Measurements from ENCODE around the gene RNF220.

The RNF220 gene

DNA sequence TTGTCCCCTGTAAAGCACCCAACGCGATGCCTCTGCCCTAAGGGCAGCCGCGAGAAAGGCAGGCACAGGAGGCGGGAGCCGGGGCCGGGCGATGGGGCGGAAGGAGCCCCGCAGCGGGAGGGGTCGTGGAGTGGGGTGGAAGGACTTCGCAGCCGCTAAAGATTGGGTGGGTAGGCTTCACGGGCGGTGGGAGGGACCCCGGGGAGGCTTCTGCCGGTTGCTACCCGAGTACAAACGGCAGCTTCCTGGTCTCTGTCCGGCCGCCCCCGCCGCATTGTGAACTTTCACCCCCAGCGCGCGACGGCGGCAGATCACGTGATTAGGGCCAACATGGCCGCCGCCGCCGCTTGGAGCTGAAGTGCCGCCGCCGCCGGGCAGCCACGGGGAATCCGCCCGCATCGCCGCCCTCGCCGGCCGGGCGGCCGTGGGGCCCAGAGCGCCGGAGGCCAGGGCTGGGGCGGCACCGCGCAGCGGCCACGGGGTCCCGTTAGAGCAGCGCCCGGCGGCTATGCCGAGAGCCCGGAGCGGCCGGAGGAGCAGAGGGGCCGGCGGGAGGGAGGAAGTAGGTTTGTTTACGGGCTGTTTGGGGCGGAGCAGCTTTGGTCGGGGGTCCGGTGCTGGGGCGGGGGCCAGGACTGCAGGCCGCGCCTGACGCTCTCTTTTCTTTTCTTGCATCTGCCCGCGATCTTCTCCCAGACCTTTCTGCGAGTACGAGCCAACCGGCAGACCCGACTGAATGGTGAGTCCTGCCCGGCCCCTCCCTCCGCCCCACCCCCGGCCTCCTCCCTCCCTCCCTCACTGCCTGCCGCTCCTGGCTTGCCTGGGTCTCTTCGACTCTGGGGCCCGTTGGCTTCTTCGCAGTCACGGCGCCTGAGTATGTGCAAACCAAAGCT is 226.8 kb downstream of the RNF220 start:
- Histone ChIP-seq H3K4me1 (ENCODE audit: control insufficient read depth, insufficient read depth, low read length) (peaks cover 24% of the 10 kb centered on the region), H3K27ac (ENCODE audit: low read depth, low read length) (peak overlapping the region; percentile 89), H3K27me3 (ENCODE audit: control insufficient read depth, insufficient read depth, low read length) (no peaks in the 10 kb centered on the region), H3K4me3 (ENCODE audit: low read length) (peak overlapping the region; percentile 78), H3K36me3 (ENCODE audit: control insufficient read depth, insufficient read depth, low read length) (peaks cover 22% of the 10 kb centered on the region), H3K9ac (ENCODE audit: low read length) (peak overlapping the region; percentile 76)

DNA sequence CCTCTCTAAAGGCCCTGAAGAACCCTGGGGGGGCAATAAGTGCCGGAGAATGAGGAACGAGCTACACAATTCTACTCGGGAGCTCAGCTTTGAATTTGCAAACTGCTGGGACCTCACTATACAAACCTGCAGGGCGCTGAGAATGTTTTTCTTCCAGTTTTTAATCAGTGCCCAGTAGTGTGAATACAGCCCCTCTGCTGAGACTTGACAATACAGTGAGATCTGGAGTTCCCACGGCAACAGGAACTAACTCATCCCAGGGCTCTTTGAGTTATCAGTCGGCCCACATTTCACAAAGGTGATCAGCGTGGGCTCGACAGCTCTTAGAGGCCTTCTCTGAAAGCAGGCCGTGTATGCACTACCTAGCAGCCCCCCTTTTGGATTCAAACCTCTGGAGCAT is 227.5 kb downstream of the RNF220 start:
- Histone ChIP-seq H3K4me3 (ENCODE audit: low read length) (peak overlapping the region; percentile 78), H3K36me3 (ENCODE audit: control insufficient read depth, insufficient read depth, low read length) (peaks cover 27% of the 10 kb centered on the region), H3K4me1 (ENCODE audit: control insufficient read depth, insufficient read depth, low read length) (peaks cover 32% of the 10 kb centered on the region), H3K27me3 (ENCODE audit: control insufficient read depth, insufficient read depth, low read length) (no peaks in the 10 kb centered on the region), H3K27ac (ENCODE audit: low read depth, low read length) (peak overlapping the region; percentile 77), H3K9ac (ENCODE audit: low read length) (peak overlapping the region; percentile 52)

GRCh38 chr1:44634606-44635189 is 229.6 kb downstream of the RNF220 start:
- H3K4me1 ChIP-seq (ENCODE audit: control insufficient read depth, insufficient read depth, low read length), result peaks cover 47% of the 10 kb centered on the region
- H3K4me3 ChIP-seq (ENCODE audit: low read length), result no peak overlapping the region
- no peaks in the 10 kb centered on the region for H3K27me3 ChIP-seq (ENCODE audit: control insufficient read depth, insufficient read depth, low read length)
- peaks cover 33% of the 10 kb centered on the region for H3K36me3 ChIP-seq (ENCODE audit: control insufficient read depth, insufficient read depth, low read length)
- peak overlapping the region; percentile 4 for H3K27ac ChIP-seq (ENCODE audit: low read depth, low read length)
- H3K9ac ChIP-seq (ENCODE audit: low read length), result no peak overlapping the region

DNA sequence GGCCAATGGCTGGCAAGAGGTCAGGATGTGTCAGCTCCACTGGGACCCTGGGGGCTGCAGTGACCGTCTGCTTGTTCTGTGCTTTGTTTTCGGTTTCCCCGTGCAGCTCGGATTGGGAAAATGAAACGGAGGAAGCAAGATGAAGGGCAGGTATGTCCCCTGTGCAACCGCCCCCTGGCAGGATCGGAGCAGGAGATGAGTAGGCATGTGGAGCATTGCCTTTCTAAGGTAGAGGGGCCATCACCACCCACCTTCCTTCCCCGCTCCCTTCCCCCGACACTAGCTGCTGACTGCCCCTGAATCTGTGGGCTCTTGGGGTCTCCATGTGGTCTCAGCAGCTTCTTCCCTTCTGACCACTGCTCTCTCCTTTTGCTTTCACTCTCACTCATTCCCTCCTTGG is 230.4 kb downstream of the RNF220 start:
- Histone ChIP-seq H3K4me1 (ENCODE audit: control insufficient read depth, insufficient read depth, low read length) (peaks cover 47% of the 10 kb centered on the region), H3K4me3 (ENCODE audit: low read length) (no peak overlapping the region), H3K36me3 (ENCODE audit: control insufficient read depth, insufficient read depth, low read length) (peaks cover 33% of the 10 kb centered on the region), H3K27me3 (ENCODE audit: control insufficient read depth, insufficient read depth, low read length) (no peaks in the 10 kb centered on the region), H3K27ac (ENCODE audit: low read depth, low read length) (no peak overlapping the region), H3K9ac (ENCODE audit: low read length) (no peak overlapping the region)

DNA sequence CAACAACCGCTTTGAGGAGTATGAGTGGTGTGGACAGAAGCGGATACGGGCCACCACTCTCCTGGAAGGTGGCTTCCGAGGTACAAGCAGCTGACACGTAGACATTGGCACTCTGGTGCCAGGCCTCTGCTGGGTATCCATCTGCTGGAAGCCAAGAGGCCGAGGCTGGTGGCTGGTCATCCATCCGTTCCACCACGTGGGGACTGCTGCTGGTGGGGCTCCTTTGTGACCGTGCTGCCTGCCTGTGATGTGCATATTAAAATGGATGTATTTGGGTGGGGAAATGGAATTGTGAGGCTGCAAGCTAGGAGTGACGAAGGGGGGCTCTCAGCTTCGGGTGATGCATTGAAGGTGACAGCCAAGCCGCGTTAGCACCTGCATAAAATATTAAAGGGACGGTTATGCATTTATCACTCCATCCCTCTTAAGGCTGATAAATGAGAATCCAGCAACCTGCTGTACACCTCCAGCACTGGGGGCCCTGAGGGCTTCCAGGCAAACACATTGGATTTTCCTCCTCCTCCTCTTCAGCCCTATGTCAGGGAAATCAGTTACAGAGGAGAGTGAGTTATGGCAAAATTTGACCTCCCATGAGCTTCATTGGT is 231.1 kb downstream of the RNF220 start:
- H3K9ac ChIP-seq (ENCODE audit: low read length), result no peak overlapping the region
- H3K27ac ChIP-seq (ENCODE audit: low read depth, low read length), result peak overlapping the region; percentile 86
- no peak overlapping the region for H3K4me3 ChIP-seq (ENCODE audit: low read length)
- no peaks in the 10 kb centered on the region for H3K27me3 ChIP-seq (ENCODE audit: control insufficient read depth, insufficient read depth, low read length)
- H3K4me1 ChIP-seq (ENCODE audit: control insufficient read depth, insufficient read depth, low read length), result peaks cover 47% of the 10 kb centered on the region
- H3K36me3 ChIP-seq (ENCODE audit: control insufficient read depth, insufficient read depth, low read length), result peaks cover 35% of the 10 kb centered on the region

DNA sequence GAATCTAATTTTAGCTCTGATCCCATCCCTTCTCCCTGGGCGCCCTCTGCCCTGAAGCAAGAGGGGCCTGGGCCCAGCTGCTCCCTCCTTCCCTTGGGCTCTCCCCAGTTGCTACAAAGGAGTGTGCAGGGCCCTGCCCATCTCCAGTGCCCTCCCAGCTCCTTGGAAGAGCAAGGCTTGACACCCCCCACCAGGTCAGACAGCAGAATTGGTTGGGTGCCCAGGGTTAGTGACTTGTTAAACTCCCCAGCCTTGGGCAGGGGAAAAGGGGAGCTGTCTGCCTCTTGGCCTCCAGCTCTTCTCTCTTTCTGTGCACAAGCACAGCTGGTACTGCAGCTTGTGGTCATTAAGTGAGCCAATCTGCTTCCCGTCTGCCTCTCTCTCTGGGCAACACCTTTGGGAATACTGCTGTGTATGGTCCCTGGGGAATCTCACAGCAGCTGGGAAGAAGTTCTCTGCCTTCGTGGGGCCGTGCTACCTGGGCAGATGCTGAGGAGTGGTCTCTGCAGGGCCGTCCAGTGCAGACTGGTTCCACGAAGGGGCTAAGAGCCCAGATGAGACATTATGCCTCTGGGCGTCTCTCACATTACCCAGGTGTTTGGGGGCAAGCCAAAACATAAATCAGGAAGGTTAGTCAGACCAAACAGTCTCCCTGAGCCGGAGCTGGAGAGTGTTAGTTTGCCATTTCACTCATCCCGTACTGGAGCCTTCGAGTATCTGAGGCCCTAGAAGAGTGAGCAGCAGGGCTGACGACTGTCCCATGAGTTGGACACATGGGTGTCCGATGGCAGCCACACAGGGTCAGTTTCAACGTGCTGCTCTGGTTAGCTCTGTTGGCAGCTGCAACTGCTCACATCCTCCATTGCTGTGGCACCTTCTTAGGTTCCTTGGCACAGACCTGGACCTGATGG is 231.9 kb downstream of the RNF220 start:
- Histone ChIP-seq H3K27me3 (ENCODE audit: control insufficient read depth, insufficient read depth, low read length) (no peaks in the 10 kb centered on the region), H3K4me3 (ENCODE audit: low read length) (no peak overlapping the region), H3K9ac (ENCODE audit: low read length) (no peak overlapping the region), H3K36me3 (ENCODE audit: control insufficient read depth, insufficient read depth, low read length) (peaks cover 36% of the 10 kb centered on the region), H3K27ac (ENCODE audit: low read depth, low read length) (peak overlapping the region; percentile 86), H3K4me1 (ENCODE audit: control insufficient read depth, insufficient read depth, low read length) (peaks cover 51% of the 10 kb centered on the region)

DNA sequence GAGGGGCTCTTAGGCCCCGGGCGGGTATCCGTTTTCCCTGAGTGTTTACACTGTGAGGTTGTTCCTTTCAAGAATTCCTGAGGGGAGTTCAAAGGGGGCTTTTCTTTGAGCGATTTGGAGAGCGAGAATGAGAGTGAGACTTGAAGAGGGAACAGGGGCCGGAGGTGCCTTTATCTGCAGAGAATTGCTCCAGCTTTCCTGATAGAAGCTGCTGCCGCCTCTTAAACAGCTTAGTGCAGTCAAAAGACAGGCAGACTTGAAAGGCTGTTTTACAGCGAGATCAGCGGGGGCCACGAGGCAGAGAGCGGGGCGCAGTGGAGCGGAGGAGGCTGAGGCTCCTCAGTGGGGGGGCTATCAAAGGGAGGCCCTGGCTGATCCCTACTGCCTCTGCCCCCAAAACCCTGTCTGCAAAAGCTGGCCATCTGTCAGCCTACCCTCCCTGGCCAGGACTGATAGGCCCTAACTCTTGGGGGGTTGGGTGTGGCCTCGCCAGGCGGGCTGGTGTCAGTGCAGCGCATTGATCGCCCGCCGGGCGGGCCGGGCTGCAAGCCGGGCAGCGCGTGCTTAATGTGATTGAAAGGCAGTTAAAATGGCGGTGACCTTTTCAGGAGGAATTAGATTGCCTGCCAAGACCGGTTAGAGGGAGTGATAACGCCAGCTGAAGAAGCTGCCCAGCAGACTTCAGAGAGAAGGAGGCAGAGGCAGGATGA is 232.8 kb downstream of the RNF220 start:
- H3K4me3 ChIP-seq (ENCODE audit: low read length), result no peak overlapping the region
- no peak overlapping the region for H3K9ac ChIP-seq (ENCODE audit: low read length)
- H3K4me1 ChIP-seq (ENCODE audit: control insufficient read depth, insufficient read depth, low read length), result peaks cover 56% of the 10 kb centered on the region
- peaks cover 39% of the 10 kb centered on the region for H3K36me3 ChIP-seq (ENCODE audit: control insufficient read depth, insufficient read depth, low read length)
- H3K27me3 ChIP-seq (ENCODE audit: control insufficient read depth, insufficient read depth, low read length), result no peaks in the 10 kb centered on the region
- H3K27ac ChIP-seq (ENCODE audit: low read depth, low read length), result peak overlapping the region; percentile 86

DNA sequence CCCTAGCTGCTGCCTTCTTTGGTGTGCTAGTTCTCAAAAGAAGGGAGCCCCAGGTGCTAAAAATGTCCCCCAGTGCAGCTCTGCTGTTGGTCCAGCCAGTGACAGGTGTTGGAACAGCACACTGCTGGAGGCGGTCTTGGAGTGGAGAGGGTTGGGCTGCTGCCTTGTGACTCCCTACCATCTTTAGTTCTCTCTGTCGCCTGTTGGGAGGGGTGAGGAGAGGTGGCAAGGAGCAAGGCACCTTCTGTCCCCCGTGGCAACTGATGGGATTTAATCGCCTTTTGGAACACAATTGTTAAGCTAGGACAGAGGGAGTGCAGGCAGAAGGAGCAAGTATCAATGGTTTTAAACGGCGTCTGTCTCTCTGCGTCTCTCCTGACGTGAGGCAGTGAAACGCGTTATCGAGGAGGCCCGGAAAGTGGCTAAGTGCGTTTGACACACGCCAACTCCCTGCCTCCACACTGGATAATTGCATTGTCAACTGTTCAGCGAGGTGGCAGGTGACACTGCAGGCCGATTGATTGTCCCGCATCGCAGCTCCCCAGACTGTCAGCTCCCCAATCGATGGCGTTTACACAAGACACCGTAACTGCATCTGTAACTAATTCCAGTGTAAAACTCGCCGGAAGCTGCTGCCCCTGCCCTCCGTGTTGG is 235.3 kb downstream of the RNF220 start:
- H3K4me1 ChIP-seq (ENCODE audit: control insufficient read depth, insufficient read depth, low read length), result peaks cover 72% of the 10 kb centered on the region
- H3K27me3 ChIP-seq (ENCODE audit: control insufficient read depth, insufficient read depth, low read length), result no peaks in the 10 kb centered on the region
- peaks cover 36% of the 10 kb centered on the region for H3K36me3 ChIP-seq (ENCODE audit: control insufficient read depth, insufficient read depth, low read length)
- H3K9ac ChIP-seq (ENCODE audit: low read length), result no peak overlapping the region
- peak overlapping the region; percentile 1 for H3K27ac ChIP-seq (ENCODE audit: low read depth, low read length)
- no peak overlapping the region for H3K4me3 ChIP-seq (ENCODE audit: low read length)

DNA sequence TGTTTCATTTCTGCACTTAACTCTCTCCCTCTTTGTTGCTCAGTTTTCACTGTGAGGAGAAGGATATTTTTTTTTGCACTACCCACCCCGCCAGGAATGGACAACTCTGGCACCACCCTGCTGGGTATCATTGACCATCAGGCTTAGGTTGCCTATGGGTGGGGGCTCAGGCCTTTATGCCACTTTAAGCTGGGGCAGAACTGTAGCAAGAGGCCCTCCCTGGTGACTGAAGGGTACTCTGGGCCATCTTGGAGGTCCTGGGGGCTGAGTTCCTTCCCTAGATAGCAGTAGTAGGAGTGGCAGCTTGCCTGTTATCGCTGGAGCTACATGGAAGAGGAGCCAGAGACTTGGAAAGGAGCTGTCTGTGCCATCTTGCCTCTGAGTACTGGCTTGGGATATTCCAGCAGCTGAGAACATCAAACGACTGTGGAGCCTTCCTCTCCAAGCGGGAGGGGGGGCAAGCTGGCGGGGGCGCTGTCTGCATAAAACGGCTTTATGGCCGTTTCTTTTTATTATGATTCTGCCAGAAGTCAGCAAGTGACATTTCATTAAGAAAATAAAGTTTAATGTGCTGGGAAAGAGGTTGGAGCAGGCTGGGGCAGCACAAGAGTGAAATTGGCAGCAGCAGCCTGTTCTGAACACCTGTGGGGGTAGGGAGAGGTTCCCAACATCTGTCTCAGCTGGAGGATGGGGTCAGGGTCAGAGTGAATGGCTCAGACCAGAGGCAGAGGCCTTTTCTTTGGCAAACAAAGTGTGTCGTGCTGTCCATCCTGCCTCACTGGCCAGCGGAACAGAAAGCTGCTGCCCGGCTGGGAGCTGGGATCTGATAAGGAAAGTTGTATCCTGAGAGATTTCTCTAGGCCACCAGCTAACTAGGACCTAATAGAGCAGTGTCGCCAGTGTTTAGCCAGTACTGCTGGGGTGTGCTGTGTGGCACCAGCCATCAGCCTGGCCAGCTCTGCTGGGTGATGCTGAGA is 236.4 kb downstream of the RNF220 start:
- H3K9ac ChIP-seq (ENCODE audit: low read length), result no peak overlapping the region

DNA sequence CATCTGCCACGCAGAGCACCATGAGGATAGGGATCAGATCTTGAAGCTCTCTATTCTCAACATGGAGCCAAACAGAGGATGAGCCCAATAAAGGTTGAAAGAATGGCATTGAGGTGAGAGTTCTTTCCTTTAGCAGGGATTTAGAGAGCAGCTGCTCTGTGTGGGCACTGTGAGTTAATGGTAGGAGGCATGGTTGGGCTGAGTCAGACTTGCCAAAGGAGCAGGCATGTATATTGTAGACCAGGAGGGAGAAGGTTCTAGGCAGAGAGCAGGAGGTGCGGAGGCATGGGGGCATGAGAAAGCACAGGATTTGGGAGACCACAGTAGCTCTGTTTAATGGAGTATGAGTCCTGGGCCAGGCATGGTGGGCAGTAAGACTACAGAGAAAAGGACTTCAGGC is 237.2 kb downstream of the RNF220 start:
- H3K27me3 ChIP-seq (ENCODE audit: control insufficient read depth, insufficient read depth, low read length), result no peaks in the 10 kb centered on the region
- H3K4me1 ChIP-seq (ENCODE audit: control insufficient read depth, insufficient read depth, low read length), result peaks cover 72% of the 10 kb centered on the region
- peak overlapping the region; percentile 15 for H3K4me3 ChIP-seq (ENCODE audit: low read length)
- peak overlapping the region; percentile 96 for H3K27ac ChIP-seq (ENCODE audit: low read depth, low read length)
- H3K9ac ChIP-seq (ENCODE audit: low read length), result no peak overlapping the region
- H3K36me3 ChIP-seq (ENCODE audit: control insufficient read depth, insufficient read depth, low read length), result peaks cover 31% of the 10 kb centered on the region

More for the DNA sequence above, 236.4 kb downstream of the RNF220 start:
- H3K27me3 ChIP-seq (ENCODE audit: control insufficient read depth, insufficient read depth, low read length), result no peaks in the 10 kb centered on the region
- peak overlapping the region; percentile 96 for H3K27ac ChIP-seq (ENCODE audit: low read depth, low read length)
- H3K4me3 ChIP-seq (ENCODE audit: low read length), result no peak overlapping the region
- peaks cover 31% of the 10 kb centered on the region for H3K36me3 ChIP-seq (ENCODE audit: control insufficient read depth, insufficient read depth, low read length)
- peaks cover 73% of the 10 kb centered on the region for H3K4me1 ChIP-seq (ENCODE audit: control insufficient read depth, insufficient read depth, low read length)

All from rectal smooth muscle tissue (tissue), 1 donor.